Left hindlimb (tissue), 1 donor: Measurements from ENCODE around the gene NKD2.
"Not testable (repeated sequence)": the region's sequence is repeated elsewhere in the genome, so short reads cannot be mapped to it uniquely, and the experiment has no call there.

Experiments
- DNase-seq: peaks from one replicate; pipeline ENCODE4 v3.0.0-alpha.2; 2018

Gene NKD2

GRCh38 chr5:1059884-1060263 lies 51.3 kb downstream of the NKD2 start:
- DNase-seq: no peak

- DNase-seq: no peak
Observed at GRCh38 chr5:1060535-1060981, 52.0 kb downstream of the NKD2 start.

GRCh38 chr5:1061292-1061691 lies 52.7 kb downstream of the NKD2 start:
- not testable (repeated sequence) for DNase-seq

GRCh38 chr5:1061916-1062315 lies 53.3 kb downstream of the NKD2 start:
- DNase-seq: no peak

- DNase-seq: no peak
Observed at GRCh38 chr5:1062761-1063568, 54.4 kb downstream of the NKD2 start.

- no peak for DNase-seq
Observed at GRCh38 chr5:1063661-1064382, 55.2 kb downstream of the NKD2 start.

GRCh38 chr5:1064383-1065142 lies 56.0 kb downstream of the NKD2 start:
- DNase-seq: no peak

GRCh38 chr5:1065143-1065750 lies 56.6 kb downstream of the NKD2 start:
- no peak for DNase-seq

- no peak for DNase-seq
Observed at GRCh38 chr5:1065891-1066650, 57.5 kb downstream of the NKD2 start.

- no peak for DNase-seq
Observed at GRCh38 chr5:1066676-1067075, 58.1 kb downstream of the NKD2 start.

- DNase-seq: no peak
Observed at GRCh38 chr5:1067141-1068121, 58.8 kb downstream of the NKD2 start.

GRCh38 chr5:1068204-1068894 lies 59.7 kb downstream of the NKD2 start:
- no peak for DNase-seq

GRCh38 chr5:1068895-1069719 lies 60.5 kb downstream of the NKD2 start:
- no peak for DNase-seq

GRCh38 chr5:1069720-1070088 lies 61.1 kb downstream of the NKD2 start:
- DNase-seq: no peak

GRCh38 chr5:1073239-1074102 lies 64.9 kb downstream of the NKD2 start:
- no peak for DNase-seq

GRCh38 chr5:1074226-1074625 lies 65.6 kb downstream of the NKD2 start:
- no peak for DNase-seq

- no peak for DNase-seq
Observed at GRCh38 chr5:1074816-1075554, 66.4 kb downstream of the NKD2 start.

GRCh38 chr5:1075555-1075881 lies 66.9 kb downstream of the NKD2 start:
- DNase-seq: no peak
